Measurements from ENCODE around the gene PXDN. TPM values are rescaled to one million over a fixed set of nuclear protein-coding genes. Genes with fewer than 3 reads are reported as not detected.

PXDN gene
- total and polyA plus RNA-seq, 8 donors: 3.3 to 71.6 (median 28.0) TPM

GRCh38 chr2:1650085-1650872 is 94.0 kb downstream of the PXDN start:
- intact Hi-C loops (cut with DNase I; ENCODE audit: low total_unique reads): no loop called here
- 82 to 88% (median 87%) methylated on average over 19 of the region's 19 CpGs for WGBS, 5 donors
- TF ChIP-seq CTCF (IDR thresholded peaks at IDR 0.05) (no peak), POLR2AphosphoS5 (IDR thresholded peaks at IDR 0.05) (no peak), EP300 (IDR thresholded peaks at IDR 0.05) (no peak), POLR2A (IDR thresholded peaks at IDR 0.05) (no peak)
- no peaks in the 10 kb centered on the region for H3K27me3 ChIP-seq
- peak overlapping the region in 1 of 5 donors; percentile 82 for H3K27ac ChIP-seq
- DNase-seq: no peak
- H3K9me3 ChIP-seq: no peaks in the 10 kb centered on the region
- peaks cover 4 to 45% (median 20%) of the 10 kb centered on the region in 4 donors for H3K4me1 ChIP-seq
- H3K36me3 ChIP-seq: peaks cover 5 to 46% (median 28%) of the 10 kb centered on the region in 4 donors
- no peak overlapping the region for H3K4me3 ChIP-seq

- Histone ChIP-seq H3K27me3 (no peaks in the 10 kb centered on the region), H3K9me3 (no peaks in the 10 kb centered on the region), H3K4me1 (peaks cover 4 to 42% (median 20%) of the 10 kb centered on the region in 4 donors), H3K27ac (peak overlapping the region in 1 of 5 donors; percentile 82), H3K36me3 (peaks cover 5 to 48% (median 29%) of the 10 kb centered on the region in 4 donors), H3K4me3 (no peak overlapping the region)
- intact Hi-C loops (cut with DNase I; ENCODE audit: low total_unique reads): no loop called here
- TF ChIP-seq POLR2AphosphoS5 (IDR thresholded peaks at IDR 0.05) (no peak), CTCF (IDR thresholded peaks at IDR 0.05) (no peak), EP300 (IDR thresholded peaks at IDR 0.05) (no peak), POLR2A (IDR thresholded peaks at IDR 0.05) (no peak)
- no peak for DNase-seq
- 93 to 96% (median 94%) methylated on average over 55 to 58 of the region's 58 CpGs for WGBS, 5 donors
These were observed 94.9 kb downstream of the PXDN start for GRCh38 chr2:1649103-1650084.

- peaks cover 5 to 52% (median 36%) of the 10 kb centered on the region in 4 donors for H3K36me3 ChIP-seq
- peaks cover 4 to 33% (median 17%) of the 10 kb centered on the region in 4 donors for H3K4me1 ChIP-seq
- H3K4me3 ChIP-seq: no peak overlapping the region
- 92 to 97% (median 97%) methylated on average over 55 to 67 of the region's 67 CpGs for WGBS, 5 donors
- H3K27ac ChIP-seq: no peak overlapping the region
- intact Hi-C loops (cut with DNase I; ENCODE audit: low total_unique reads): no loop called here
- H3K27me3 ChIP-seq: no peaks in the 10 kb centered on the region
- no peaks in the 10 kb centered on the region for H3K9me3 ChIP-seq
- DNase-seq: no peak
- TF ChIP-seq POLR2A (IDR thresholded peaks at IDR 0.05) (no peak), CTCF (IDR thresholded peaks at IDR 0.05) (no peak), EP300 (IDR thresholded peaks at IDR 0.05) (no peak)
These were observed 95.8 kb downstream of the PXDN start for GRCh38 chr2:1648241-1649102.

Data from stomach (tissue), 9 donors.